Prostate gland (tissue), 2 donors: ENCODE results near the gene DSCAML1. TPM values are rescaled to one million over a fixed set of nuclear protein-coding genes. Genes with fewer than 3 reads are reported as not detected.

ENCODE experiments used
- DNase-seq: peaks from one replicate; pipeline ENCODE4 v3.0.0-alpha.2; 2019; ENCODE audit warnings: low spot score
- H3K27ac ChIP-seq, 2 donors: fragments of 200-600 bp; sonication (generic); 2 replicates each; pipeline ENCODE4 v1.5.1; 2017 to 2019
- H3K27me3 ChIP-seq: fragments of 200-600 bp; sonication (generic); replicated peaks from 2 replicates; pipeline ENCODE4 v1.5.1; 2019; ENCODE audit not compliant: insufficient read depth
- H3K36me3 ChIP-seq, 2 donors: fragments of 200-600 bp; sonication (generic); 1 replicate in 1 of 2; 2 replicates in 1 of 2; pipeline versions ENCODE4 v1.5.1 to v1.8.1; 2017 to 2019
- H3K4me1 ChIP-seq: fragments of 200-600 bp; sonication (generic); replicated peaks from 2 replicates; pipeline ENCODE4 v1.5.1; 2019
- H3K4me3 ChIP-seq, 2 donors: fragments of 200-600 bp; sonication (generic); 2 replicates each; pipeline ENCODE4 v1.5.1; 2017 to 2019
- H3K9me3 ChIP-seq: fragments of 200-600 bp; sonication (generic); 2 replicates; pipeline ENCODE4 v1.5.1; 2017
- POLR2A ChIP-seq: fragments of 450-650 bp; IDR thresholded peaks from one replicate; pipeline ENCODE4 v1.6.1; 2016; ENCODE audit warnings: antibody characterized with exemption, mild to moderate bottlenecking
- POLR2AphosphoS5 ChIP-seq: sonication (generic); formaldehyde crosslinking; IDR thresholded peaks from one replicate; pipeline ENCODE4 v1.6.1; 2017; ENCODE audit warnings: antibody characterized with exemption
- WGBS: methylation state at CpG from one replicate; pipeline ENCODE4 v1.1.5; 2018; 5-methylcytosine and 5-hydroxymethylcytosine counted together
- intact Hi-C: fragments of 100-400 bp; cut with DNase I; formaldehyde crosslinking; loops from one replicate; pipeline ENCODE4 v1.14.2; 2022
- total RNA-seq, 2 donors: library from RNA; depleted of rRNA; stranded (reverse); fragments of >200 nt; gene quantifications; one replicate each; pipeline ENCODE4 v1.1.0, GENCODE V29; 2016
- TF ChIP-seq, protein P1 (sequence below), 4 experiments: fragments of 200-600 bp in 2 of 4; fragments of 450-650 bp in 2 of 4; sonication (generic) in 2 of 4; IDR thresholded peaks; 1 replicate in 3 of 4; 2 replicates in 1 of 4; pipeline ENCODE4 v1.5.1; 2016 to 2019; ENCODE audit warnings: antibody characterized with exemption in 4 of 4, mild to moderate bottlenecking in 2 of 4, moderate library complexity in 2 of 4

Gene DSCAML1
- total RNA-seq, 2 donors from 2014 or later, result 0.14 to 2.8 TPM

DNA sequence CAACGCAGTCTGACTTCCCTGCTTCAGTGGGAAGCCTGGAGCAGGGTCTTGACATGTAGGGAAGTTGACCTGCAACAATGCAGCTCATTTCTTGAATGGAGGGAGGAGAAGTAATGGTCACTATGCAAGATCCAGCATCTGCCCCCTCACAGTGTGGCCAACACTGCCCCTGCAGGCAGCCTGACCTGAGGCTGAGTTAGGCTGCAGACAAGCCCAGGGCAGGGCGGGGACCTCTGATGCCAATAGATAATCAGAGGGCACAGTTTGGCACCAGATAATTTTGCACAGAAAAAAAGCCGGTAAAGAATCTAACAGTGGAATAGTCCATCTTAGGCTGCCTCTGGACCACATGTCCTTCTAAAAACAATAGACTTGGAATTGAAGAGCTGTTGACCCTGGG, 182.3 kb downstream of the DSCAML1 start:
- H3K27ac ChIP-seq, result no peak overlapping the region
- H3K9me3 ChIP-seq, result no peaks in the 10 kb centered on the region
- no peaks in the 10 kb centered on the region for H3K4me1 ChIP-seq
- peaks cover 3% of the 10 kb centered on the region for H3K27me3 ChIP-seq
- intact Hi-C loops, result no loop called here
- no peak for TF ChIP-seq POLR2A
- DNase-seq, result no peak
- 89% methylated on average over 3 of the region's 3 CpGs for WGBS
- no peak overlapping the region for H3K4me3 ChIP-seq
- H3K36me3 ChIP-seq, result no peaks in the 10 kb centered on the region

DNA sequence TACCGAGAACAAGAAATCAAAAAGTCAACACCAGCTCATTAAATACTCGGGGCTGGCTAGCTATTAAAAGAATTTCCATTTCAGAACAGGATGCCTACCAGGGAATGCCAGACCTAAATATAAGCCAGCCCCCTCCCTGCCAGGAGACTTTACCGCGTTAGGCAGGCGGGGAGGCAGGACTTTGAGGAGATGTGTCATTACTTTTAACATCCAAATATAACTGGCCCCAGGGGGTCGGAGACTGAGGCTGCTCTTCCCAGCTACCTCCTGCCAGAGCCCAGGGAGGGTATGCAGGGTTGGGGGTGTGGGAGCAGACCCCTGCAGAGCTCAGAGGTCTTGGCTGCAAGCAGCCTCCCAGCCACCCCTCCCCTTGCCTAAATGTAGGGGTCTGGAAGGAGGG, 183.5 kb downstream of the DSCAML1 start:
- no peaks in the 10 kb centered on the region for H3K9me3 ChIP-seq
- H3K4me1 ChIP-seq, result no peaks in the 10 kb centered on the region
- peaks cover 3% of the 10 kb centered on the region for H3K27me3 ChIP-seq
- WGBS, result 28% methylated on average over 6 of the region's 6 CpGs
- no peak overlapping the region for H3K4me3 ChIP-seq
- TF ChIP-seq POLR2AphosphoS5 (no peak), POLR2A (no peak)
- TF ChIP-seq, protein P1, sequence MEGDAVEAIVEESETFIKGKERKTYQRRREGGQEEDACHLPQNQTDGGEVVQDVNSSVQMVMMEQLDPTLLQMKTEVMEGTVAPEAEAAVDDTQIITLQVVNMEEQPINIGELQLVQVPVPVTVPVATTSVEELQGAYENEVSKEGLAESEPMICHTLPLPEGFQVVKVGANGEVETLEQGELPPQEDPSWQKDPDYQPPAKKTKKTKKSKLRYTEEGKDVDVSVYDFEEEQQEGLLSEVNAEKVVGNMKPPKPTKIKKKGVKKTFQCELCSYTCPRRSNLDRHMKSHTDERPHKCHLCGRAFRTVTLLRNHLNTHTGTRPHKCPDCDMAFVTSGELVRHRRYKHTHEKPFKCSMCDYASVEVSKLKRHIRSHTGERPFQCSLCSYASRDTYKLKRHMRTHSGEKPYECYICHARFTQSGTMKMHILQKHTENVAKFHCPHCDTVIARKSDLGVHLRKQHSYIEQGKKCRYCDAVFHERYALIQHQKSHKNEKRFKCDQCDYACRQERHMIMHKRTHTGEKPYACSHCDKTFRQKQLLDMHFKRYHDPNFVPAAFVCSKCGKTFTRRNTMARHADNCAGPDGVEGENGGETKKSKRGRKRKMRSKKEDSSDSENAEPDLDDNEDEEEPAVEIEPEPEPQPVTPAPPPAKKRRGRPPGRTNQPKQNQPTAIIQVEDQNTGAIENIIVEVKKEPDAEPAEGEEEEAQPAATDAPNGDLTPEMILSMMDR (IDR thresholded peaks at IDR 0.05), result no peak
- intact Hi-C loops, result no loop called here
- H3K36me3 ChIP-seq, result no peaks in the 10 kb centered on the region
- DNase-seq, result no peak
- no peak overlapping the region for H3K27ac ChIP-seq

DNA sequence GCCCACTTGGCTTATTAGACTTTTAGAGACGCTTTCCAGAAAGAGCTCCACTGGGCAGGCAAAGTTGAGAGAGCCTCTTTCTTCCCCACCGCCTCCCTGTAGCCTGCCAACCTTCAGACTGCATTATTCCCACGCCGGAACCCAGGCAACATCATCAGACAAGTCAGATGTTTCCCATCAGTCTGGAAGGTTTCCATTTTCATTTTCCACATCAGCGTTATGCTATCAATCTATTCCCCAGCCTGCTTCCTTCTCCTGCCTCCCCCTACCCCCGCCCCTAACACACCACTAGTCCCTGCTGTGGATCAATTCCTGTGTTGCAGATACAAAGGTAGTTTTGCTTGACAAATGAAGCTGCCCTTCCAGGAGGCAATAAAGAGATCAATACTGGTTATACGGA, 184.8 kb downstream of the DSCAML1 start:
- Histone ChIP-seq H3K4me1 (no peaks in the 10 kb centered on the region), H3K9me3 (no peaks in the 10 kb centered on the region), H3K36me3 (no peaks in the 10 kb centered on the region), H3K27me3 (peaks cover 3% of the 10 kb centered on the region), H3K27ac (no peak overlapping the region), H3K4me3 (no peak overlapping the region)
- TF ChIP-seq, protein P1 (IDR thresholded peaks at IDR 0.05), result no peak
- TF ChIP-seq POLR2AphosphoS5 (no peak), POLR2A (no peak)
- 80% methylated on average over 7 of the region's 7 CpGs for WGBS
- intact Hi-C loops, result no loop called here
- no peak for DNase-seq

DNA sequence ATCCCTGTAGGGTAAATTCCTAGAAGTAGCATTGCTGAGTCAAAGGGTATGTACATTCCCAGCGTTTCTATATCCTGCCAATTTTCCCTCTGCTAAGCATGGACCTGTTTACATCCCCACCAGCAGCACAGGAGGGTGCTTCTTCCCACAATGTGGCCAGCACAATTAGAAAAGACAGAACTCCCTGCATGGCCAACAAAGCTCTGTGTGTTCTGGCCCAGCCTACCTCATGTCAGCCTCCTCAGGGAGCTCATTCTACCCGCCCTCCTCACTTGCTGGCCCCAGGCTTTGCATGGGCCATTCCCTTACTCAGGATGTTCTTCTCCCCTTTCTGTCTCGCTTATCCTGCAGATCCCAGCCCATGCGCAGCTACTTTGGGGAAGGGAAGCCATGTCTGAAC, 186.1 kb downstream of the DSCAML1 start:
- no peak for DNase-seq
- WGBS, result 71% methylated on average over 4 of the region's 4 CpGs
- intact Hi-C loops, result no loop called here
- no peak for TF ChIP-seq POLR2A
- TF ChIP-seq POLR2AphosphoS5, result no peak
- TF ChIP-seq, protein P1 (IDR thresholded peaks at IDR 0.05), result no peak
- peaks cover 3% of the 10 kb centered on the region for H3K27me3 ChIP-seq
- no peaks in the 10 kb centered on the region for H3K36me3 ChIP-seq
- H3K9me3 ChIP-seq, result no peaks in the 10 kb centered on the region
- H3K27ac ChIP-seq, result no peak overlapping the region
- no peaks in the 10 kb centered on the region for H3K4me1 ChIP-seq
- H3K4me3 ChIP-seq, result no peak overlapping the region

DNA sequence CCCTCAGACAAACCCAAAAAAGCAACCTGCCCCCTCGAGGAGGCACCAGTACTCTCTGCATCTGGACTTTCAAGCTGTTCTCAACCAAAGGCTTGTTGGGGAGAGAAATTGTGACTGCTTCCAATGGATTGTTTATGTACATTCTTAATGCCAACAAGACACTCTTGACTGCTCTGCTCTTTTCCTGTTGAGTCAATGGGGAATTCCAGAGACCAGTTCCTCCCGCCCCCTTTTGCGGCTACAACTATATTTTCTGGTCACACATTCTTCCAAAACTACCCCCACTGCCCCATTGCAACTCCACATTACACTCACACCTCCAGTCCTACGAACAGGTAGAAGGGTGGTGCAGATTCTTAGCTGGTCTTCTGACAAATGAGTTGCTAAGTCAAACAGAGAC, 187.0 kb downstream of the DSCAML1 start:
- TF ChIP-seq POLR2AphosphoS5 (no peak), POLR2A (no peak)
- TF ChIP-seq, protein P1 (IDR thresholded peaks at IDR 0.05), result no peak
- H3K27me3 ChIP-seq, result peaks cover 3% of the 10 kb centered on the region
- H3K4me3 ChIP-seq, result no peak overlapping the region
- H3K27ac ChIP-seq, result no peak overlapping the region
- 70% methylated on average over 4 of the region's 4 CpGs for WGBS
- H3K4me1 ChIP-seq, result no peaks in the 10 kb centered on the region
- no peaks in the 10 kb centered on the region for H3K36me3 ChIP-seq
- no peaks in the 10 kb centered on the region for H3K9me3 ChIP-seq
- DNase-seq, result no peak
- intact Hi-C loops, result no loop called here
